Right ventricle myocardium superior (tissue), 1 donor: ENCODE results near the gene TEK. TPM values are rescaled to one million over a fixed set of nuclear protein-coding genes. Genes with fewer than 3 reads are reported as not detected.
"Not testable (repeated sequence)": the region's sequence is repeated elsewhere in the genome, so short reads cannot be mapped to it uniquely, and the experiment has no call there.

Experiments
- ATAC-seq: fragments of 200-7000 bp; cut with Tn5 transposase; one replicate; pipeline ENCODE4 v1.9.1; 2020; ENCODE audit warnings: mild to moderate bottlenecking; ENCODE audit not compliant: poor library complexity
- DNase-seq: peaks from one replicate; pipeline ENCODE4 v3.0.0-alpha.2; 2020
- intact Hi-C: fragments of 100-400 bp; cut with DNase I; formaldehyde crosslinking; loops from one replicate; pipeline ENCODE4 v1.11.2; 2022
- long read RNA-seq: library from polyadenylated mRNA; unstranded; transcript quantifications from one replicate; pipeline ENCODE4 v2.0.0, GENCODE V29; 2021
- total RNA-seq: library from RNA; stranded (reverse); fragmentation: NEBNext Ultra II Directional; extraction: Animal tissue kit (Norgen Biotek cat#: 25700); gene quantifications from one replicate; pipeline ENCODE4 v1.2.1, GENCODE V29; 2021
- donor health status: DM: no; HTN: yes; CAD: no; lungs with severe emphysema.

Gene TEK
- total RNA-seq = 19.1 TPM
- long read RNA-seq, full-length matches to known transcripts = 4 of 24 reads
- long read RNA-seq, partial matches to known transcripts = 10 of 24 reads
- long read RNA-seq, other reads (novel, unspliced or antisense) = 10 of 24 reads

DNA sequence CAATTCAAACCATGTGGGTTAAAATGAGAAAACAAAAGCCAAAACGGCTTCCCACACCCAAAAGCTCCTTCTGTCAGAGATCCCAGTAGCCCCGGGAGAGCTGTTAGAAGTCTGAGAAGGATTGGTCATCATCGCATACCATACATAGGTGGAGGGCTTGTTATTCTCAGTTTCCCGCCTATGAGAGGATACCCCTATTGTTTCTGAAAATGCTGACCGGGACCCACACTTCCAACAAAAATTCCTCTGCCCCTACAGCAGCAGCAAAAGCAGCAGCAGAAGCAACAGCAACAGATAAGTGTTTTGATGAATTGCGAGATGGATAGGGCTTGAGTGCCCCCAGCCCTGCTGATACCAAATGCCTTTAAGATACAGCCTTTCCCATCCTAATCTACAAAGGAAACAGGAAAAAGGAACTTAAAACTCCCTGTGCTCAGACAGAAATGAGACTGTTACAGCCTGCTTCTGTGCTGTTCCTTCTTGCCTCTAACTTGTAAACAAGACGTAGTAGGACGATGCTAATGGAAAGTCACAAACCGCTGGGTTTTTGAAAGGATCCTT is at the start of gene TEK:
TSS of gene TEK (plus strand) at position 245 of the 561 bp plus-strand sequence. CDS start 366 bp downstream, outside the sequence.
- DNase-seq (no peak), ATAC-seq (peak; percentile 64)
- intact Hi-C loops = no loop called here

- DNase-seq (no peak), ATAC-seq (no peak)
- intact Hi-C loops = no loop called here
Observed at GRCh38 chr9:27059412-27059811, 49.6 kb upstream of the TEK start.

DNA sequence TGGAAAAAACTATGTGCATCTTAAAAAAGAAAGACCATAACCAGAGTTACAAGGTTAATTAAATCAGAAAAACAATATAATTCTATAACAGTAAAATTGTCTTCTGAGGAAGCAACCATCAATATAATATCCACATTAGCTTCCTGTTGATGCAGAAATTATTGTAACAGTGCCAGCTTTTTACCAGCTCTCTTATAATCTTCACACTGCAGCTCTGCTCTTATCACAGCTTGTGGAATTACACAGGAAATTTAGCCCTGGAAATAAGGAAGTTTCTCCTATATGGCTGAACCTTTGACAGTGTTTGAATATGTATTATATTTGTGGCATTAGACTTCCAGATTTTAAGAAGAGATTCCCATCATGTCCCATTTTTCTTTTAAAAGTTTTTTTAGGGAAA is 49.1 kb upstream of the TEK start:
- DNase-seq (no peak), ATAC-seq (no peak)
- intact Hi-C loops = no loop called here

- ATAC-seq (no peak), DNase-seq (no peak)
- intact Hi-C loops = no loop called here
Observed at GRCh38 chr9:27065288-27065687, 43.7 kb upstream of the TEK start.

GRCh38 chr9:27073841-27074728 is 34.9 kb upstream of the TEK start:
- intact Hi-C loops = no loop called here
- ATAC-seq (no peak), DNase-seq (no peak)

DNA sequence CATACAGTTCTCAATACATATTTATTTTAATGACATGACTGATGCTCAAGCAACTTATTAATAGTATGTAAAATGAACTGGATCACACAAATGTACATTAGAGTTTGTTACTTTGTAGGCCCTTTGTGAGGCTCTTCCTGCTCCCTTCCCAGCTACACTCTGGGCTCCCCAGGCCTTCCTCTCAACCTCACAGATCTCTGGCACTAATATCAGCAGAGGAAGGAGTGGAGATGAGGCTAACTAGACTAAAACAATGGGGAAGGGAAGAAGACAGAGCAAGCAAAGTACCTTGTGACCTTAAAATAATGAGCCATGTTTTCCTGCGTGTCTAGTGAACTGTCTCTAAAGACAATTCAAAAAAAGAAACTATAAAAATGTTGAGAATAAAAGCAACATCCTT is 30.3 kb upstream of the TEK start:
- ATAC-seq = no peak
- intact Hi-C loops = no loop called here

GRCh38 chr9:27085456-27085855 is 23.6 kb upstream of the TEK start:
- no peak for ATAC-seq
- DNase-seq = no peak
- intact Hi-C loops = no loop called here

More for the DNA sequence above, 30.3 kb upstream of the TEK start:
- DNase-seq = no peak

GRCh38 chr9:27086818-27087680 is 22.0 kb upstream of the TEK start:
- no peak for ATAC-seq
- intact Hi-C loops = no loop called here
- no peak for DNase-seq

DNA sequence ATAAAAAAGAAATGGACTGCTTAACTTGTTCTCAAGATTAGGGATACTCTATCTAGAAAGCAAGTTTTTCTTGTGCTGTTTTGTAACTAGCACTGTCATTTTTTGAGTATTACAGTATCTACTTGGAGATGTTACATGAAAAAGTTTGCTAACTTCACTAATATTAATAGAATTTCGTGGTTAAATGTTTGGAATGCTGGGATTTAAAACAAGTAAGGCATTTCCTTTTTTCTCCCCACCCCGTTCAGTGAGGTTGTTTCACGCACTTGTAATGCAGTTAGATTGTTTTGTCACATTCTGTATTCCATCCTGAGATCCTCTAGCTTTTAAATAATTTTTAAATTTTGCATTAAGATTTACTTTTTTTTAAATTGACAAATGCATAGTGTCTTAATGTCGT is 20.0 kb upstream of the TEK start:
- ATAC-seq = no peak

DNA sequence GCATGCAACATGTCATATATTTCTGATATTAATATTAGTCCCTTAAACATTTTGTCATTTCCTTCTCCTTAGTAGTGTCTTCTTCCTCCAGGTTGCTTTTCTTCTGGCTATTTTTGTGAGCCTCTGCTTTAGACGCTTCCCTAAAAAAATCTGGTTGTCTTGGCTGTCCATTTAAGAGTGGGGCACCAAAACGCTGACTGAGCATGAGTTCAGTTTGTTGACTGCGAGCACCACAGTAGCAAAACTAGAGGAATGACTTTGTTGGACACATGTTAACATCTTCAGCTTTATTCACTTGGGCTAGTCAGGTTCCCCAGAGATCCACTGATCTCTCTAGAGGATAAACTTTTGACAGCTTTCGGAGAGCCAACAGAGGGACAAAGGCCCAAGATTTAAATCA is 19.3 kb upstream of the TEK start:
- ATAC-seq = no peak
- no peak for DNase-seq
- intact Hi-C loops = no loop called here

More for the DNA sequence above, 20.0 kb upstream of the TEK start:
- intact Hi-C loops = no loop called here
- no peak for DNase-seq

DNA sequence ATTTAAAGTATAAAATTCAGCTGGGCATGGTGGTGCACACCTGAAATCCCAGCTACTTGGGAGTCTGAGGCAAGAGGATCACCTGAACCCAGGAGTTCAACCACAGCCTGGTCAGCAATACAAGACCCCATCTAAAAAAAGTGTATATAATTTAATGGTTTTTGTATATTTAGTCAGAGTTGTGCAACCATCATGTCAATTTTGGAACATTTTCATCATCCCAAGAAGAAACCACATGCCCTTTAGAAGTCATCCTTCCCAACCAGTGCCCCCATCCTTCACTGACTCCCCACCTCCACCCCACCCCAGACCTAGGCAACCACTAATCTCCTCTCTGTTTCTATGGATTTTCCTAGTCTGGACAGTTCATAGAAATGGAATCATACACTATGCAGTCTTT is 18.8 kb upstream of the TEK start:
- DNase-seq (no peak), ATAC-seq (no peak)
- intact Hi-C loops = no loop called here

GRCh38 chr9:27090711-27091110 is 18.3 kb upstream of the TEK start:
- DNase-seq = no peak
- intact Hi-C loops = no loop called here
- no peak for ATAC-seq

- ATAC-seq, intact Hi-C loops, DNase-seq: not testable (repeated sequence)
Observed at GRCh38 chr9:27092496-27092895, 16.5 kb upstream of the TEK start.

DNA sequence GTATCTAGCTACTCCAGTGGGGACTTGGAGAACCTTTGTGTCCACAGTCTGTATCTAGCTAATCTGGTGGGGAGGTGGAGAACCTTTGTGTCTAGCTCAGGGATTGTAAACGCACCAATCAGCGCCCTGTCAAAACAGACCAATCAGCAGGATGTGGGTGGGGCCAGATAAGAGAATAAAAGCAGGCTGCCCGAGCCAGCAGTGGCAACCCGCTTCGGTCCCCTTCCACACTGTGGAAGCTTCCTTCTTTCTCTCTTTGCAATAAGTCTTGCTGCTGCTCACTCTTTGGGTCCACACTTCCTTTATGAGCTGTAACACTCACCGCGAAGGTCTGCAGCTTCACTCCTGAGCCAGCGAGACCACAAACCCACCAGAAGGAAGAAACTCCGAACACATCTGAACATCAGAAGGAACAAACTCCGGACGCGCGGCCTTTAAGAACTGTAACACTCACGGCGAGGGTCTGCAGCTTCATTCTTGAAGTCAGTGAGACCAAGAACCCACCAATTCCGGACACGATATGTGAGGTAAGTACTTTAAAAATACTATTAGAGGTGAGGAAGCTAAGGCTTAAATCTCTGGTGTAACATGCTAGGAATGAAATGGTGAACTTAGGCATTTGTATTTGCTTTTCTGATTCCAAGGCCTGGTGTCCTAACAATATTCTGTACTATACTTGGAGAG is 15.5 kb upstream of the TEK start:
- DNase-seq, intact Hi-C loops, ATAC-seq: not testable (repeated sequence)

DNA sequence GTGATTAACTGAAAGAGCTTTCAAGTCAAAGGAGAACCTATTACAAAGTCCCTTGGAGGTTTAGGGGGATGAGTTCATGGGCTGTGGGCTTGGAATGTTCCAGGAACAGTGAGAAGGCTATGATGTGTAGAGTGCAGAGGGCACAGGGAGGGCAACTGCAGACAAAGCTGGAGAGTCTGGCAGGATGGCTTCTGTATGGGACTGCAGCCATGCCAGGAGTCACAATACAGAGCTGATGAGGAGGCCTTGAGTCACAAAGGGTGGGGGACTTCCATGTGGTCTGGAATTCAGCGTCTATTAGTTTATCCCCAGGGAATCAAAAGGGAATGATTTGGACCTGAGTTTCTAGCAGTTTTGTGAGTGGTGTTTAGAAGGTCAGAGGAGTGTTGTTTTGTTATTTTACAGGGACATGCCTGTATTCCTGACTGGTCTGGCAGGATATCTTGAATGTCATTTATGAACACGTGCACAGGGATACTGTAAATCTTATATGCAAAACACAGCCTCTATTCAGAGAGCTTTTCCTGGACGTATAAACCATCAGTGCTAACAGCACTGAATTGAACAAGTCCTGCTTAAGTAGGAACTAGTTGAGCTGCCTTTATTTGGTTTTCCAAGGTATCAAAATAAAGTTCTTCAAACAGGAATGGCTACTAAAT is 14.3 kb upstream of the TEK start:
- intact Hi-C loops = no loop called here
- DNase-seq (no peak), ATAC-seq (no peak)

DNA sequence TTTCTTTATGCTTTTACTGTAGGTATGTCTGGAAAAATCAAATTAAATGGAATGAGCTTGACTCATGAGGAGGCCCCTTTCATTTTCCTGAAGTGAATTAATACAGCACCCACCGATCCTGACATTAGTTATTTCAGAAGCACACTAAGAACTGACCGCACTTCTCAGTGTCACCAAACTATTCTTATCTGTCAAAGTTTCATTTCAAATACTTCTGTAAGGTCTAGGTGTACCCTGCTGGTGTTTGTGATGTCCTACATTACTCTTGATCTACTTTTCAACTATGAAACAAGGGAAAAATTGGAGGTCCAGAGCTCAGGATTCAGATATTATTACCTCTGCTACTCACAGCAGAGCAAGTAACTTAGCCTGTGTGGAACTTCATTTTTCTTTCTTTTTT is 1.8 kb upstream of the TEK start:
- intact Hi-C loops = no loop called here
- no peak for ATAC-seq

GRCh38 chr9:27109621-27110020 is 596 bp downstream of the TEK start:
- intact Hi-C loops = no loop called here
- no peak for ATAC-seq
- no peak for DNase-seq

More for the DNA sequence above, 1.8 kb upstream of the TEK start:
- no peak for DNase-seq

DNA sequence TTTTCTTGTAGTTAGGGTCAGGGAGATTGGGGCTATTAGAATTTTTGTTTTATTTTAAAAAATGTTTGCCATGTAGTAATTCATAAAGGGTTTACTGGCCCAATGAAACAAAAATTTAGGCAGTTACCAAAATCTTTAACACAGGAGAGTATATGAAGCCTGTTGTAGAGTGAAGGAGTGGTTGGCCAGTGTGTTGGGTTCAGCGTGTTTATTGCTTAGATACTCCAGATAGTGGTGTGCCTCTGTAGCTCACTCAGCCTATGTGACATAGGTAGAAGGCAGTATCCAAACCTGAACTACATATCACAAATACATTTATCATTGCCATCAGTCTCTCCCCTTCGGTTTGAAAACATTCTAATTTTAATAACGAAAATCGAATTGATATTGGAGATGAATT is 1.2 kb downstream of the TEK start:
- ATAC-seq (no peak), DNase-seq (no peak)
- intact Hi-C loops = no loop called here
